SH-SY5Y (cell line): ENCODE measurements around the gene PRELID3B.

Source experiments
- GATA2 ChIP-seq: IDR thresholded peaks from 2 replicates; pipeline ENCODE4 v1.6.1; 2011; ENCODE audit warnings: mild to moderate bottlenecking, low read depth, low read length
- GATA3 ChIP-seq: IDR thresholded peaks from 2 replicates; pipeline ENCODE4 v1.6.1; 2011; ENCODE audit warnings: low read depth, mild to moderate bottlenecking, low read length, moderate library complexity

The PRELID3B gene

GRCh38 chr20:59042151-59042795 is at the start of gene PRELID3B:
Gene PRELID3B (minus strand): TSS chr20:59042786. CDS start chr20:59042730, 56 bp downstream.
- no peak for TF ChIP-seq GATA3
- TF ChIP-seq GATA2, result no peak

- TF ChIP-seq GATA2 (no peak), GATA3 (no peak)
These were observed 45.3 kb upstream of the PRELID3B start for GRCh38 chr20:59087829-59088433.

GRCh38 chr20:59086923-59087322 is 44.3 kb upstream of the PRELID3B start:
- TF ChIP-seq GATA2 (no peak), GATA3 (no peak)

- TF ChIP-seq GATA2, result no peak
- no peak for TF ChIP-seq GATA3
These were observed 41.7 kb upstream of the PRELID3B start for GRCh38 chr20:59084041-59084850.

GRCh38 chr20:59082981-59083380 is 40.4 kb upstream of the PRELID3B start:
- no peak for TF ChIP-seq GATA3
- TF ChIP-seq GATA2, result no peak

GRCh38 chr20:59082077-59082740 is 39.6 kb upstream of the PRELID3B start:
- TF ChIP-seq GATA2 (no peak), GATA3 (no peak)

- TF ChIP-seq GATA2 (no peak), GATA3 (no peak)
These were observed 38.5 kb upstream of the PRELID3B start for GRCh38 chr20:59081036-59081435.

GRCh38 chr20:59078231-59078630 is 35.6 kb upstream of the PRELID3B start:
- no peak for TF ChIP-seq GATA2
- TF ChIP-seq GATA3, result no peak

- no peak for TF ChIP-seq GATA3
- no peak for TF ChIP-seq GATA2
These were observed 35.1 kb upstream of the PRELID3B start for GRCh38 chr20:59077705-59078104.

- no peak for TF ChIP-seq GATA3
- TF ChIP-seq GATA2, result no peak
These were observed 33.4 kb upstream of the PRELID3B start for GRCh38 chr20:59075934-59076508.

- TF ChIP-seq GATA2 (no peak), GATA3 (no peak)
These were observed 31.9 kb upstream of the PRELID3B start for GRCh38 chr20:59074456-59074855.

- TF ChIP-seq GATA2 (no peak), GATA3 (no peak)
These were observed 31.0 kb upstream of the PRELID3B start for GRCh38 chr20:59073582-59073981.

GRCh38 chr20:59071216-59071615 is 28.6 kb upstream of the PRELID3B start:
- TF ChIP-seq GATA2, result no peak
- no peak for TF ChIP-seq GATA3

GRCh38 chr20:59069026-59069425 is 26.4 kb upstream of the PRELID3B start:
- TF ChIP-seq GATA3 (no peak), GATA2 (no peak)

GRCh38 chr20:59068534-59068933 is 25.9 kb upstream of the PRELID3B start:
- no peak for TF ChIP-seq GATA3
